GM21717 (cell line): ENCODE results near the gene PPM1L.

Source experiments
- ATAC-seq: cut with Tn5 transposase; IDR thresholded peaks from one replicate; pipeline ENCODE4 v1.9.1; 2021; ENCODE audit warnings: mild to moderate bottlenecking, moderate library complexity; ENCODE audit not compliant: unreplicated experiment

The PPM1L gene

DNA sequence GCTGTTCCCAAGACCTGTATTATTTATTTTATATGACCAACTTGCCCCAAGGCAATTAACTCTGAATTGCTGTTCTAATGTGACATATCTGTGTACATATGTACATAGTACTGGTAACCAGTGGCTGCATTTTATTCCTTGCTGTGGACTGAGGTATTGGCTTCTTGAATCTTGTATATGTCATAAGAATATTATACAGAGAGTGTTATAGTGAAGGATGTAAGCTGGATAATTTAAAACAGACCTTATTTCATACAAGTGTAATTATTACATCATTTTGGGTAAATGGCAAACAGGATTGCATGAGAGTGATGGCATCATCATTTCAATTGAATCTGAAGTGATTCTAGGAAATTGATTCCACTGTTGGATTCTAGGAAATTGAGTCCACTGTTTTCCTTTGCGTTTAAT, 316.2 kb downstream of the PPM1L start:
- no peak for ATAC-seq

- no peak for ATAC-seq
Observed at GRCh38 chr3:161072751-161073150, 316.7 kb downstream of the PPM1L start.

- ATAC-seq = no peak
Observed at GRCh38 chr3:161073181-161073580, 317.1 kb downstream of the PPM1L start.

GRCh38 chr3:161081633-161082032, 325.6 kb downstream of the PPM1L start:
- ATAC-seq = peak; percentile 94

GRCh38 chr3:161082063-161082462, 326.0 kb downstream of the PPM1L start:
- ATAC-seq = peak; percentile 33

GRCh38 chr3:161083131-161083530, 327.1 kb downstream of the PPM1L start:
- ATAC-seq = no peak

GRCh38 chr3:161084277-161084676, 328.2 kb downstream of the PPM1L start:
- no peak for ATAC-seq

DNA sequence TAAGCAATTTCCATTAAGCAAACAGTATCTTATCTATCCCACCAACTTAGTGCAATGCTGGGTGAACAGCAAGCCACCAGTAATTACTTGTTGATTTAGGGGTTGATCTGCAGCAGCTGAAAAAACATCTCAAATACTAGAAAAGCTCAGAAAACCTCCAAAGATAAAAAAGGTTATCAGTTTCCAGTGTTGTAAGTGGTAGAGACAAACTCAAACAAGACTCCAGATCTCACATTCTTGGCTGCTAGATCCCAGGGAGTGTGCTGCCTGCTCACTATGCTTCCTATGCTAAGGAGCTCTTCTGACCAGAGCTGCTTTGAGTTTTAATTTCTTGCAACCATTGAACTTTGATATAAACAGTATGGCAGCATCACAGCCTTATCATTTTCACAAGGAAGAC, 337.9 kb downstream of the PPM1L start:
- no peak for ATAC-seq

- no peak for ATAC-seq
Observed at GRCh38 chr3:161096771-161097367, 340.8 kb downstream of the PPM1L start.

DNA sequence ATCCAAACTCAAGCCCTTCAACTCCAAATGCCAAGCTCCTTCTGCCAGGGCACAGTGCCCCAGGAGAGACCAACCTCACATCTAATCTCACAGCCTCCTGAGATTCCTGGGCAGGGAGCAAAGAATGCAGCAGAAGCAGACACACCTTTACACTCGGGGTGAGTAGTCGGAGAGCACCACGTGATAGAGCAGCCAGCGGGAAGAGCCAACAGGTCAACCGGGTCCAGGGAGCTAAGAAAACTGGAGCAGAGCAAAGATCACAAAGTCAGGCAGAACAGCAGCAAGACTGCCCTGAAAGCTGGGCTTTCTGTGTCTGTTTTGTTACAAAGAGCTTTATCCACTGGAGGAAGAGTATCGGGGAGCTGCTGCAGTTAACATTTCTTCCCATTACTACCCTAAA, 345.0 kb downstream of the PPM1L start:
- ATAC-seq = no peak

- ATAC-seq = no peak
Observed at GRCh38 chr3:161101609-161102008, 345.6 kb downstream of the PPM1L start.

GRCh38 chr3:161103776-161104385, 347.9 kb downstream of the PPM1L start:
- ATAC-seq = no peak

DNA sequence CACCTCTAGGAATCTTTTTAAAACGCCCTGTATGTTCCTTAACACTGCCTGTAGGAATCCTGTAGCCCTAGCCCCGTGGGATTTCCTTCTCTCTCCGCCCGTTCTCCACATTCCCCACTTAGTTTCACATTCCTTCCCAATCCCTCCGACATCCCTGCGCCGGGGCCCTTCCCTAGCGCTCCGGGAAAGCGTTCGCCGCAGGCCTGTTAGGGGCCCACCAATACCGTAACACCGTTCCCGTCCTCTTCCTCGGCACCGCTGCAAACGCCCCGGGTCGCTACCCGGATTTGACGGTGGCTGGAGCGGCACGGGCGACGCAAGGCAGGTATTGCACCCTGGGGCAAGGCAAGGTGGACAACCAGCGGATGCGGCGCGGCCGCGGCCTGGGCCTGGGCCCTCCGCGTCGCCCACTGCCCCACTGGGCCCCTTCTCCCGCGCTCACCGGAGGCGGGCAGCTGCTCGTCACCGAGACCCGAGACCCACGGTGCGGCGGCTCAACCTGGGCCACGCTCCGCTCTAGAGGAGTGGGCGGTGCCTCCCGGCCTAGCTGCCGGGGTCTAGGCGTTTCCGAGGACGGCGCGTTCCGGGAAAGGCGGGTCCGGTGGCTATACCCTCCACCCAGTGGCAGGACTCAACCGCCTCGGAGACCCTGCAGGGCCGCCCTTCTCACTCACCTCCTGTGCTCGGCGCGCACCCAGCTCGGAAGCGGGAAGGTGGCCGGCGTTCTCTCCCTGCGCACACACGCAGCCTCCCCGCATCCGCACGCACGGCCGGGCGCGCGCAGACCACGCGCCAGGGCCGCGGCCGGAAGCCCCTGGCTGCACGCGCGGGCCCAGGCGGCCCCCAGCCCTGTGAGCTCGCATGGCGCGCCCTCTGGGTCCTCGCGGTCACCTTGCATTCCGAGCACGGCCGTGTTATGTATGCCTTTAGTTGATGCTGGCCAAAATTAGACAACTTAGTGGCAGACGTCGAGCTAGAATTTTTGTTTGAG, 348.8 kb downstream of the PPM1L start, which contains the start of gene B3GALNT1:
Gene B3GALNT1 (minus strand): TSS at position 789 of the 991 bp plus-strand sequence. CDS start 18,595 bp downstream, outside the sequence.
- peak; percentile 77 for ATAC-seq

GRCh38 chr3:161107311-161107710, 351.3 kb downstream of the PPM1L start:
- ATAC-seq = no peak

DNA sequence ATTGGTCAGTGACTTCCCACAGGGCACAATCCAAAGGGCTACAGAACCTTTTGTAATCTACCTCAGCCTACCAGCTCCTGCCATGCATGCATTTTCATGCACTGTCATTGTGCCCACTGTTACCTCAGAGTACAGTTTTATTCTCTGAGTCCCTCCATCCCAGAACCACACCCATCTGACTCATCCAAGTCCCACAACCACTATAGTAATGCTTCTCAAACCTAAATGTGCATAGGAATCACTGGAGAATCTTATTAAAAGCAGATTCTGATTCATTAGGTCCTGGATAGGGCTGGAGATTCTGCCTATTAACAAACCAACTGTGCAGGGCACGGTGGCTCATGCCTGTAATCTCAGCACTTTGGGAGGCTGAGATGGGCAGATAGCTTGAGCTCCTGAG, 352.8 kb downstream of the PPM1L start:
- ATAC-seq = no peak

GRCh38 chr3:161117646-161118045, 361.6 kb downstream of the PPM1L start:
- ATAC-seq = no peak

- no peak for ATAC-seq
Observed at GRCh38 chr3:161126495-161126894, 370.5 kb downstream of the PPM1L start.
